Measurements from ENCODE around the gene GRHPR. TPM values are rescaled to one million over a fixed set of nuclear protein-coding genes. Genes with fewer than 3 reads are reported as not detected.
A peak's percentile ranks its signal among the peaks of the same experiment; 100 is the strongest.

Gene GRHPR
- total and polyA plus RNA-seq, 10 of the 15 experiments (the other 5 are each of a cell fraction or from before 2014, with no cell fraction given): 52.4 to 194 (median 126) TPM

DNA sequence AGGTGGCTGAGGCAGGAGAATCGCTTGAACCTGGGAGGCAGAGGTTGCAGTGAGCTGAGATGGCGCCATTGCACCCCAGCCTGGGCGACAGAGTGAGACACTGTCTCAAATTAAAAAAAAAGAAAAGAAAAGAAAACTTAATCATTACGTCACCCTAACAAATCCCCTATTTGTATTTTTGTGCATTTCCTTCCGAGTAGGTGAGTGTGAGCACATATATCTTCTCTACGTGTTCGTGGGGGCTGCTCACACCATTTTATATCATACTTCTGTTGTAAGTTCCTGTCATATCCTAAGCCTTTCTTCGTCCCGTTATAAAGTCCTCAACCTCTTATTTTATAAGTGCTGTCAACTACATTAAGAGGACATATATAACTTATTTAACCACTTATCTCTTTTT lies 41.9 kb upstream of the GRHPR start (continued):
- TF ChIP-seq ZBTB33 (IDR thresholded peaks at IDR 0.05): peak; percentile 69; the same call in 1 of the 2 replicates

DNA sequence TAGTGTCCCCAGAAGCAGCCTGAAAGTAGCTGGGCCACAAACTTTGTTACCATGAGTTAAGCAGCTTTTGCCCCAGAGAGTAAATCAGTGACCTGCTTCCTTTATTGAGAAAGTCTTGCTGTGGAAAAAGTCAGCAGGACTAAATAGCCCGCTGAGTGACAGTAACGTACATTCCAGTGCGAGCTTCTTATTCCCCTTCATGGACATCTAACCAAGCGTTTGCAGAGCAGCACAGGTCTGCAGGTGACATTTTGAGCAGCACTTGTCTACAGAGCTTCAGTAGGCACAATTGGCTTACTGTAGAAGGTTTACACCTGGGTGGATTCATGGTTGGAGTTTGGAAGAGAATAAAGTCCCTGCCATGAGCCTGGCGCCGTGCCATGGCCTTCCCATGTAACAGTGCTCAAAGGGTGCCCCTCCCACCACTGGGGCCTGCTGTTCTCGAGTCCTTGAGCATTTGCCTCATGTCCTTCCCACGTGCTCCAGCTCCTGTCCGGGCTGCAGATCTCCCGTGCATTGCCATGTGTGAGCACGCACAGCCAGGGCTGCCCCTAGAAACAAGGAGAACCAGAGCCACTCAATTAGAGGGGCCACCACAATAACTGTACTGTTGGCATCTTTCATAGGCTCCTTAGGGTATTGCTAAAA lies 41.3 kb upstream of the GRHPR start:
- TF ChIP-seq RB1 (IDR thresholded peaks at IDR 0.05; ENCODE audit: borderline replicate concordance) (no peak), MYB (IDR thresholded peaks at IDR 0.05; ENCODE audit: borderline replicate concordance, low read depth, low read length) (no peak), ZNF207 (IDR thresholded peaks at IDR 0.05; ENCODE audit: borderline replicate concordance) (no peak), PRDM15 (CRISPR knock-in tag; IDR thresholded peaks at IDR 0.05) (no peak), KLF5 (IDR thresholded peaks at IDR 0.05; ENCODE audit: partially characterized antibody) (no peak), NR2C1 (IDR thresholded peaks at IDR 0.05) (no peak), ESRRA (IDR thresholded peaks at IDR 0.05; ENCODE audit: low read length) (no peak), SUPT20H (IDR thresholded peaks at IDR 0.05; ENCODE audit: borderline replicate concordance, control insufficient read depth, low read depth, low read length) (no peak), RAD51 (IDR thresholded peaks at IDR 0.05) (no peak), BHLHE40 (IDR thresholded peaks at IDR 0.05; ENCODE audit: borderline replicate concordance in 1 of 2, low read depth in 2 of 2, low read length in 1 of 2) (no peak)
- TF ChIP-seq, protein P1, sequence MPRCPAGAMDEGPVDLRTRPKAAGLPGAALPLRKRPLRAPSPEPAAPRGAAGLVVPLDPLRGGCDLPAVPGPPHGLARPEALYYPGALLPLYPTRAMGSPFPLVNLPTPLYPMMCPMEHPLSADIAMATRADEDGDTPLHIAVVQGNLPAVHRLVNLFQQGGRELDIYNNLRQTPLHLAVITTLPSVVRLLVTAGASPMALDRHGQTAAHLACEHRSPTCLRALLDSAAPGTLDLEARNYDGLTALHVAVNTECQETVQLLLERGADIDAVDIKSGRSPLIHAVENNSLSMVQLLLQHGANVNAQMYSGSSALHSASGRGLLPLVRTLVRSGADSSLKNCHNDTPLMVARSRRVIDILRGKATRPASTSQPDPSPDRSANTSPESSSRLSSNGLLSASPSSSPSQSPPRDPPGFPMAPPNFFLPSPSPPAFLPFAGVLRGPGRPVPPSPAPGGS (IDR thresholded peaks at IDR 0.05; ENCODE audit: borderline replicate concordance, insufficient read depth, low read depth, low read length, poor library complexity, severe bottlenecking): no peak
- FAIRE-seq (no peak), DNase-seq (ENCODE audit: low read depth, low spot score) (no peak), ATAC-seq (no peak)
- Histone ChIP-seq H3K9ac (ENCODE audit: control insufficient read depth, insufficient read depth, low read length) (no peak overlapping the region), H3K27me3 (replicated peaks in 1 of 2; ENCODE audit: control insufficient read depth in 2 of 2, insufficient read depth in 2 of 2, low read length in 1 of 2) (no peaks in the 10 kb centered on the region), H3K36me3 (ENCODE audit: control insufficient read depth in 2 of 2, insufficient read depth in 2 of 2, low read length in 1 of 2) (no peaks in the 10 kb centered on the region), H3K27ac (ENCODE audit: control insufficient read depth, insufficient read depth) (peak overlapping the region; percentile 92), H3K4me2 (ENCODE audit: control insufficient read depth, insufficient read depth) (peak overlapping the region; percentile 4; the same call in 1 of the 2 replicates), H3K4me1 (ENCODE audit: control insufficient read depth, insufficient read depth, low read length) (peaks cover 75% of the 10 kb centered on the region), H3K4me3 (no peak overlapping the region), H3K79me2 (ENCODE audit: control insufficient read depth, insufficient read depth, low read length) (peaks cover 3% of the 10 kb centered on the region), H2AFZ (ENCODE audit: control insufficient read depth, low read depth, low read length) (no peak overlapping the region; the same call in 1 of the 2 replicates), H4K20me1 (ENCODE audit: control insufficient read depth, insufficient read depth) (no peaks in the 10 kb centered on the region), H3K9me3 (replicated peaks; ENCODE audit: control insufficient read depth, insufficient read depth, low read length) (peaks cover 2% of the 10 kb centered on the region; the same call in 2 of the 3 replicates)
- 87% methylated on average over 11 of the region's 11 CpGs for WGBS (ENCODE audit: insufficient coverage, insufficient replicate concordance, low lambda C conversion rate, missing lambda C conversion rate)
- in situ Hi-C loops (cut with MboI) (no loop called here), intact Hi-C loops (cut with micrococcal nuclease; ENCODE audit: unreplicated experiment) (no loop called here)
- ChIA-PET SMC1A (ENCODE audit: uncharacterized antibody, unreplicated experiment) (interaction anchor here (0.7 to 3.6 kb wide), 18 partner anchors 8 to 387 kb away, joined by 3 to 40 read pairs (median 3); no protein-coding TSS in a partner anchor), CTCF (interaction anchor here (0.9 to 4.0 kb wide), 9 partner anchors 8 to 388 kb away, joined by 3 to 23 read pairs (median 7); no protein-coding TSS in a partner anchor), POLR2A (interaction anchor here (0.6 to 3.3 kb wide), 9 partner anchors 9 to 354 kb away, joined by 3 to 46 read pairs (median 6); no protein-coding TSS in a partner anchor), RAD21 (ENCODE audit: unreplicated experiment) (interaction anchor here (0.6 to 3.4 kb wide), 8 partner anchors 9 to 508 kb away, joined by 3 to 24 read pairs (median 3); no protein-coding TSS in a partner anchor)
- no TSS peak for BruUV-seq (replicated peaks)

Data from GM12878 (cell line).